Erythroblast (primary cell): ENCODE results near the gene GNE.

Source experiments
- GATA1 ChIP-seq: IDR thresholded peaks from 2 replicates; pipeline ENCODE4 v1.6.1; 2011; ENCODE audit warnings: low read depth, mild to moderate bottlenecking, control low read depth, low read length, moderate library complexity
- POLR2A ChIP-seq: IDR thresholded peaks from 2 replicates; pipeline ENCODE4 v1.6.1; 2011; ENCODE audit warnings: mild to moderate bottlenecking, low read length

GRCh38 chr9:36290996-36291395 is 32.7 kb upstream of the GNE start:
- no peak for TF ChIP-seq POLR2A
- no peak for TF ChIP-seq GATA1
